Transverse colon (tissue), 4 donors: ENCODE results near the gene RSPRY1.

ENCODE experiments used
- EP300 ChIP-seq: sonication (generic); formaldehyde crosslinking; IDR thresholded peaks from one replicate; pipeline ENCODE4 v1.6.1; 2017; ENCODE audit warnings: antibody characterized with exemption, low read depth
- POLR2A ChIP-seq: fragments of 450-650 bp; IDR thresholded peaks from one replicate; pipeline ENCODE4 v1.6.1; 2016; ENCODE audit warnings: antibody characterized with exemption, mild to moderate bottlenecking, moderate library complexity
- POLR2AphosphoS5 ChIP-seq, 3 donors: sonication (generic); formaldehyde crosslinking; IDR thresholded peaks; one replicate each; pipeline ENCODE4 v1.6.1; 2016; ENCODE audit warnings: antibody characterized with exemption in 3 of 3
- TF ChIP-seq, protein P1 (sequence below), 5 experiments: fragments of 200-600 bp in 3 of 5; fragments of 450-650 bp in 2 of 5; sonication (generic) in 3 of 5; IDR thresholded peaks; 1 replicate in 2 of 5; 2 replicates in 3 of 5; pipeline ENCODE4 v1.5.1; 2016 to 2017; ENCODE audit warnings: antibody characterized with exemption in 5 of 5, inconsistent platforms in 3 of 5, mild to moderate bottlenecking in 2 of 5, moderate library complexity in 1 of 5

DNA sequence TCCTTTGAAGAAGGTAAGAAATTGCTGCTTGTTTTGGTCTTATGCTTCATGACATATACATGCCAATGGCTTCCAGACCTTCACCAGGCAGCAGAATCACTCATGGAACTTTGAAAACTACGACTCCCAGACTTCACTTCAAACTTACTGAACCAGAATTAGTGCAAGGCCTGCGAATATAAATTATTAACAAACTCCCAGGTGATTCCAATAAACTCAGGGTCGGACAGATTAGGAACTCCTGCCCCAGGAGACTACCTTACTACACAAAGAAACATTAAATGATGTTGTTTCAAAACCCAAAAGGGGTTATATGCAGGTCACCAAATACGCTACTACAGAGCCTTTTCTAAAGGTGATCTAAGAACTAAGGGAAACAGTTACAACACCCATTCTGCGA lies 20.6 kb upstream of the RSPRY1 start:
- TF ChIP-seq, protein P1, sequence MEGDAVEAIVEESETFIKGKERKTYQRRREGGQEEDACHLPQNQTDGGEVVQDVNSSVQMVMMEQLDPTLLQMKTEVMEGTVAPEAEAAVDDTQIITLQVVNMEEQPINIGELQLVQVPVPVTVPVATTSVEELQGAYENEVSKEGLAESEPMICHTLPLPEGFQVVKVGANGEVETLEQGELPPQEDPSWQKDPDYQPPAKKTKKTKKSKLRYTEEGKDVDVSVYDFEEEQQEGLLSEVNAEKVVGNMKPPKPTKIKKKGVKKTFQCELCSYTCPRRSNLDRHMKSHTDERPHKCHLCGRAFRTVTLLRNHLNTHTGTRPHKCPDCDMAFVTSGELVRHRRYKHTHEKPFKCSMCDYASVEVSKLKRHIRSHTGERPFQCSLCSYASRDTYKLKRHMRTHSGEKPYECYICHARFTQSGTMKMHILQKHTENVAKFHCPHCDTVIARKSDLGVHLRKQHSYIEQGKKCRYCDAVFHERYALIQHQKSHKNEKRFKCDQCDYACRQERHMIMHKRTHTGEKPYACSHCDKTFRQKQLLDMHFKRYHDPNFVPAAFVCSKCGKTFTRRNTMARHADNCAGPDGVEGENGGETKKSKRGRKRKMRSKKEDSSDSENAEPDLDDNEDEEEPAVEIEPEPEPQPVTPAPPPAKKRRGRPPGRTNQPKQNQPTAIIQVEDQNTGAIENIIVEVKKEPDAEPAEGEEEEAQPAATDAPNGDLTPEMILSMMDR (IDR thresholded peaks at IDR 0.05): no peak
- TF ChIP-seq POLR2AphosphoS5 (IDR thresholded peaks at IDR 0.05) (no peak), POLR2A (no peak), EP300 (no peak)
